Measurements from ENCODE around the gene PARP15.
"Not testable (repeated sequence)": the region's sequence is repeated elsewhere in the genome, so short reads cannot be mapped to it uniquely, and the experiment has no call there.

Gene PARP15

GRCh38 chr3:122646146-122646988 lies 68.9 kb downstream of the PARP15 start:
- H3K27ac ChIP-seq: no peak overlapping the region
- CTCF ChIA-PET: interaction anchor here (0.7 kb wide), 1 partner anchor 385 kb away, joined by 3 read pairs; no protein-coding TSS in a partner anchor
- DNase-seq (ENCODE audit: low spot score): no peak

GRCh38 chr3:122651233-122651907 lies 73.9 kb downstream of the PARP15 start:
- H3K27ac ChIP-seq; POLR2A ChIA-PET (ENCODE audit: low non-redundant PET); CTCF ChIA-PET; DNase-seq (ENCODE audit: low spot score): not testable (repeated sequence)

More at GRCh38 chr3:122646146-122646988, 68.9 kb downstream of the PARP15 start:
- POLR2A ChIA-PET (ENCODE audit: low non-redundant PET): no interaction called here
- TF ChIP-seq CTCF (conservative IDR thresholded peaks at IDR 0.05; ENCODE audit: low read depth): no peak

DNA sequence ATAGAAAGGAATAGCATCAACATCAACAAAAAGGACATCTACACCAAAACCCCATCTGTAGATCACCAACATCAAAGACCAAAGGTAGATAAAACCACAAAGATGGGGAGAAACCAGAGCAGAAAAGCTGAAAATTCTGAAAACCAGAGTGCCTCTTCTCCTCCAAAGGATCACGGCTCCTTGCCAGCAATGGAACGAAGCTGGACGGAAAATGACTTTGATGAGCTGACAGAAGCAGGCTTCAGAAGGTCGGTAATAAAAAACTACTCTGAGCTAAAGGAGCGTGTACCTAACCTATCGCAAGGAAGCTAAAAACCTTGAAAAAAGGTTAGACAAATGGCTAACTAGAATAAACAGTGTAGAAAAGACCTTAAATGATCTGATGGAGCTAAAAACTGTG lies 74.5 kb downstream of the PARP15 start:
- H3K27ac ChIP-seq; DNase-seq (ENCODE audit: low spot score); POLR2A ChIA-PET (ENCODE audit: low non-redundant PET); CTCF ChIA-PET: not testable (repeated sequence)

DNA sequence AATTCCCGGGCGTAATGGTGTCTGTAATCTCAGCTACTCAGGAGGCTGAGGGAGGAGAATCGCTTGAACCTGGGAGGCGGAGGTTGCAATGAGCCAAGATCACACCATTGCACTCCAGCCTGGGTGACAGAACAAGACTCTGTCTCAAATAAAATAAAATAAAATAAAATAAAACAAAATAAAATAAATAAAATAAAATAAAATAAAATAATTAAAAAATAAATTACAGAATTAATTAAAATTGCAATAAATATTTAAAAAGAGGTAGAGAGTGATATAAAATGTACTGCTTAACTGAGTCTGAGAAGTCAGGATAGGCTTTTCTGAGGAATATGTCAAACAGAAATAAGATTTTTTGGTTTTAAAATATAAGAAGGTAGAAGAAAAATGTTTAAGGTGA lies 80.9 kb downstream of the PARP15 start:
- CTCF ChIA-PET; H3K27ac ChIP-seq; POLR2A ChIA-PET (ENCODE audit: low non-redundant PET); DNase-seq (ENCODE audit: low spot score): not testable (repeated sequence)

DNA sequence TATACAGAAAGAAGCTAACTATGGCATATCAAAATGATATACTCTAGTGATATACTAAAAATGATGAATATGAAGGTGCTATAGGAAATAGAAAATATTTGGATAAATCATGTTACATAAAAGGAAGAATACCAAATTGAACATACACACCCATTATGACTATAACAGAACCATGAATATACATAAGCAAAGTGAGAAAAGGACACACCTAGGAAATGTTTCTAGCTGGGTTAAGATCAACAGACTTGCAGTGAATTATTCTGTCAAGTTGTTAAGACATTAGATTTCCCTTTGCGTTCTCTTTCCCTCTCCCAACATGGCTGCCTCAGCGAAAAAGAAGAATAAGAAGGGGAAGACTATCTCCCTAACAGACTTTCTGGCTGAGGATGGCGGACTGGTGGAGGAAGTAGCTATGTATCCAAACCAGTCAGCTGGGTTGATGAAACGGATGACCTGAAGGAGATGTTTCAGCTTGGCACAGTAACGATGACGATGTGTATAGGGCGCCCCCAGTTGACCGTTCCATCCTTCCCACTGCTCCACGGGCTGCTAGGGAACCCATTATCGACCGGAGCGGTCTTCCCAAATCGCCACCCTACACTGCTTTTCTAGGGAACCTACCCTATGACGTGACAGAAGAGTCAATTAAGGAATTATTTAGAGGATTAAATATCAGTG lies 83.0 kb downstream of the PARP15 start:
- TF ChIP-seq CTCF (conservative IDR thresholded peaks at IDR 0.05; ENCODE audit: low read depth): no peak
- POLR2A ChIA-PET (ENCODE audit: low non-redundant PET): no interaction called here
- H3K27ac ChIP-seq: no peak overlapping the region
- DNase-seq (ENCODE audit: low spot score): no peak
- CTCF ChIA-PET: no interaction called here

DNA sequence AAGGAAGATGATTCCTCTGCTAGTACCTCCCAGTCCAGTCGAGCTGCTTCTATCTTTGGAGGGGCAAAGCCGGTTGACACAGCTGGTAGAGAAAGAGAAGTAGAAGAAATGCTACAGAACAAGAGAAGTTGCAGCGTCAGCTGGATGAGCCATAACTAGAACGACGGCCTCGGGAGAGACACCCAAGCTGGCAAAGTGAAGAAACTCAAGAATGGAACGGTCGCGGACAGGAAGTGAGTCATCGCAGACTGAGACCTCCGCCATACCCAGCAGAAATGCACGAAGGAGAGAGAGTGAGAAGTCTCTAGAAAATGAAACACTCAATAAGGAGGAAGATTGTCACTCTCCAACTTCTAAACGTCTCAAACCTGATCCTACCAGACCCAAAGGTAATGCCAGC lies 84.2 kb downstream of the PARP15 start:
- no peak for DNase-seq (ENCODE audit: low spot score)
- POLR2A ChIA-PET (ENCODE audit: low non-redundant PET): no interaction called here

GRCh38 chr3:122662505-122662904 lies 85.1 kb downstream of the PARP15 start:
- ChIA-PET CTCF (no interaction called here), POLR2A (ENCODE audit: low non-redundant PET) (no interaction called here)
- DNase-seq (ENCODE audit: low spot score): no peak
- H3K27ac ChIP-seq: no peak overlapping the region
- no peak for TF ChIP-seq CTCF (conservative IDR thresholded peaks at IDR 0.05; ENCODE audit: low read depth)

More for the DNA sequence above, 84.2 kb downstream of the PARP15 start:
- no peak overlapping the region for H3K27ac ChIP-seq
- CTCF ChIA-PET: no interaction called here
- no peak for TF ChIP-seq CTCF (conservative IDR thresholded peaks at IDR 0.05; ENCODE audit: low read depth)
